Neural cell (in vitro differentiated cells): ENCODE results near the gene S1PR1. TPM values are rescaled to one million over a fixed set of nuclear protein-coding genes. Genes with fewer than 3 reads are reported as not detected.

Experiments used
- H2AFZ ChIP-seq: fragments of 200-600, 300-800 bp; sonication (generic), shearing (Covaris generic); 2 replicates; pipeline ENCODE4 v1.6.0; 2014; ENCODE audit warnings: low read depth, mild to moderate bottlenecking, antibody characterized with exemption, low read length, moderate library complexity
- H3F3A ChIP-seq: fragments of 200-600 bp; shearing (Covaris generic); 2 replicates; pipeline ENCODE4 v1.6.1; 2016; ENCODE audit warnings: mild to moderate bottlenecking, moderate library complexity, mixed read lengths, antibody characterized with exemption, low read length; ENCODE audit not compliant: insufficient read depth, poor library complexity, severe bottlenecking
- H3K27ac ChIP-seq: fragments of 200-600, 300-800 bp; sonication (generic), shearing (Covaris generic); 2 replicates; pipeline ENCODE4 v1.5.1; 2014; ENCODE audit warnings: mild to moderate bottlenecking, low read length, moderate library complexity
- H3K27me3 ChIP-seq: fragments of 300-800, 200-600 bp; sonication (generic), shearing (Covaris generic); 2 replicates; pipeline ENCODE4 v1.6.0; 2014; ENCODE audit warnings: mild to moderate bottlenecking, low read depth, low read length, moderate library complexity; ENCODE audit not compliant: insufficient read depth
- H3K36me3 ChIP-seq: fragments of 300-800, 200-600 bp; sonication (generic), shearing (Covaris generic); 2 replicates; pipeline ENCODE4 v1.5.1; 2014; ENCODE audit warnings: mild to moderate bottlenecking, antibody characterized with exemption, low read length, moderate library complexity; ENCODE audit not compliant: insufficient read depth
- H3K4me2 ChIP-seq: fragments of 300-800, 200-600 bp; sonication (generic), shearing (Covaris generic); 2 replicates; pipeline ENCODE4 v1.6.0; 2014; ENCODE audit warnings: mild to moderate bottlenecking, low read length
- H3K4me3 ChIP-seq: fragments of 300-800, 200-600 bp; sonication (generic), shearing (Covaris generic); 2 replicates; pipeline ENCODE4 v1.5.1; 2014; ENCODE audit warnings: mild to moderate bottlenecking, low read length, moderate library complexity
- H3K79me2 ChIP-seq: fragments of 200-600 bp; shearing (Covaris generic); replicated peaks from 2 replicates; pipeline ENCODE4 v1.6.0; 2014; ENCODE audit warnings: mild to moderate bottlenecking, low read length, moderate library complexity; ENCODE audit not compliant: insufficient read depth
- H3K9ac ChIP-seq: fragments of 300-800, 200-600 bp; sonication (generic), shearing (Covaris generic); 2 replicates; pipeline ENCODE4 v1.6.1; 2016; ENCODE audit warnings: mild to moderate bottlenecking, low read length, mixed read lengths
- H3K9me2 ChIP-seq: fragments of 200-600 bp; shearing (Covaris generic); 2 replicates; pipeline ENCODE4 v1.6.1; 2016; ENCODE audit warnings: mild to moderate bottlenecking, low read length, mixed read lengths; ENCODE audit not compliant: insufficient read depth
- H3K9me3 ChIP-seq: fragments of 200-600, 300-800 bp; sonication (generic), shearing (Covaris generic); 2 replicates; pipeline ENCODE4 v1.6.1; 2016; ENCODE audit warnings: mild to moderate bottlenecking, mixed run types, low read length, moderate library complexity, mixed read lengths
- H4K20me1 ChIP-seq: fragments of 200-600 bp; shearing (Covaris generic); 2 replicates; pipeline ENCODE4 v1.6.1; 2016; ENCODE audit warnings: mild to moderate bottlenecking, mixed run types; ENCODE audit not compliant: insufficient read depth
- CTCF ChIP-seq: fragments of 450-650 bp; IDR thresholded peaks from 2 replicates; pipeline ENCODE4 v1.5.1; 2014; ENCODE audit warnings: antibody characterized with exemption, mild to moderate bottlenecking, moderate library complexity; ENCODE audit not compliant: poor library complexity, severe bottlenecking
- EP300 ChIP-seq: fragments of 450-650 bp; conservative IDR thresholded peaks from 2 replicates; pipeline ENCODE4 v1.6.1; 2014; ENCODE audit warnings: antibody characterized with exemption, mild to moderate bottlenecking, moderate library complexity; ENCODE audit not compliant: poor library complexity, severe bottlenecking
- EZH2 ChIP-seq: fragments of 200-600, 300-800 bp; shearing (Covaris generic), sonication (generic); IDR thresholded peaks from 2 replicates; pipeline ENCODE4 v1.6.1; 2014; ENCODE audit warnings: antibody characterized with exemption, low read length, borderline replicate concordance, mild to moderate bottlenecking; ENCODE audit not compliant: insufficient read depth, poor library complexity, severe bottlenecking
- MXI1 ChIP-seq: fragments of 450-650 bp; conservative IDR thresholded peaks from 2 replicates; pipeline ENCODE4 v1.6.1; 2014; ENCODE audit warnings: antibody characterized with exemption, mild to moderate bottlenecking; ENCODE audit not compliant: poor library complexity, severe bottlenecking
- POLR2AphosphoS5 ChIP-seq: IDR thresholded peaks from 2 replicates; pipeline ENCODE4 v1.6.1; 2012
- RAD21 ChIP-seq: fragments of 450-650 bp; conservative IDR thresholded peaks from 2 replicates; pipeline ENCODE4 v1.6.1; 2014; ENCODE audit warnings: antibody characterized with exemption, mild to moderate bottlenecking, moderate library complexity
- REST ChIP-seq: IDR thresholded peaks from 2 replicates; pipeline ENCODE4 v1.6.1; 2012; ENCODE audit warnings: borderline replicate concordance
- SMC3 ChIP-seq: fragments of 450-650 bp; conservative IDR thresholded peaks from 2 replicates; pipeline ENCODE4 v1.6.1; 2014; ENCODE audit warnings: antibody characterized with exemption, mild to moderate bottlenecking, moderate library complexity; ENCODE audit not compliant: poor library complexity
- TAF1 ChIP-seq: IDR thresholded peaks from 2 replicates; pipeline ENCODE4 v1.6.1; 2012; ENCODE audit warnings: low read depth
- polyA plus RNA-seq: library from polyadenylated mRNA; depleted of rRNA; stranded (reverse); fragments of >200 nt; gene quantifications from 2 replicates; pipeline ENCODE4 v1.2.3, GENCODE V29; 2014

S1PR1 gene
- polyA plus RNA-seq, 1 donor from 2014 or later, result not detected

GRCh38 chr1:101241485-101242225, 4.8 kb downstream of the S1PR1 start:
- Histone ChIP-seq H3K27ac (no peak overlapping the region), H3K9ac (no peak overlapping the region), H3F3A (no peaks in the 10 kb centered on the region), H4K20me1 (no peaks in the 10 kb centered on the region), H3K9me3 (no peaks in the 10 kb centered on the region), H3K4me3 (no peak overlapping the region), H3K9me2 (no peaks in the 10 kb centered on the region), H3K36me3 (no peaks in the 10 kb centered on the region), H3K4me2 (no peak overlapping the region), H3K27me3 (peaks cover 11% of the 10 kb centered on the region), H3K79me2 (peaks cover 37% of the 10 kb centered on the region), H2AFZ (no peak overlapping the region)
- TF ChIP-seq EP300 (no peak), MXI1 (no peak), EZH2 (no peak), SMC3 (no peak), REST (no peak), POLR2AphosphoS5 (no peak), RAD21 (no peak), TAF1 (no peak), CTCF (no peak)

- Histone ChIP-seq H3K9me3 (no peaks in the 10 kb centered on the region), H3K36me3 (no peaks in the 10 kb centered on the region), H3K9ac (no peak overlapping the region), H3K27me3 (peaks cover 2% of the 10 kb centered on the region), H3F3A (no peaks in the 10 kb centered on the region), H3K27ac (no peak overlapping the region), H3K79me2 (peaks cover 37% of the 10 kb centered on the region), H3K9me2 (no peaks in the 10 kb centered on the region), H4K20me1 (no peaks in the 10 kb centered on the region), H2AFZ (no peak overlapping the region), H3K4me2 (no peak overlapping the region), H3K4me3 (no peak overlapping the region)
- TF ChIP-seq EZH2 (no peak), MXI1 (no peak), CTCF (no peak), EP300 (no peak), SMC3 (no peak), TAF1 (no peak), RAD21 (no peak), REST (no peak), POLR2AphosphoS5 (no peak)
These were observed 5.7 kb downstream of the S1PR1 start for GRCh38 chr1:101242324-101243050.
